ENCODE measurements around the gene ZMYND10. TPM values are rescaled to one million over a fixed set of nuclear protein-coding genes. Genes with fewer than 3 reads are reported as not detected.

ZMYND10 gene
- total and polyA plus RNA-seq, 9 of the 15 experiments (the other 6 are each of a cell fraction or from before 2014, with no cell fraction given) = 0.20 to 2.8 (median 0.70) TPM

GRCh38 chr3:50337175-50337861 lies 8.2 kb downstream of the ZMYND10 start (continued):
- TF ChIP-seq ZNF512 (tag; IDR thresholded peaks at IDR 0.05) = no peak
- TF ChIP-seq ZNF764 (CRISPR knock-in tag; IDR thresholded peaks at IDR 0.05; ENCODE audit: low read depth) = no peak
- TF ChIP-seq KHSRP (IDR thresholded peaks at IDR 0.05) = no peak
- peak; percentile 68; the same call in 1 of the 2 replicates for TF ChIP-seq TFAP4 (CRISPR knock-in tag; IDR thresholded peaks at IDR 0.05; ENCODE audit: borderline replicate concordance)
- TF ChIP-seq LARP7 (IDR thresholded peaks at IDR 0.05) = no peak; the same call in 1 of the 2 replicates
- no peak for TF ChIP-seq ZZZ3 (IDR thresholded peaks at IDR 0.05)
- TF ChIP-seq, protein P1, sequence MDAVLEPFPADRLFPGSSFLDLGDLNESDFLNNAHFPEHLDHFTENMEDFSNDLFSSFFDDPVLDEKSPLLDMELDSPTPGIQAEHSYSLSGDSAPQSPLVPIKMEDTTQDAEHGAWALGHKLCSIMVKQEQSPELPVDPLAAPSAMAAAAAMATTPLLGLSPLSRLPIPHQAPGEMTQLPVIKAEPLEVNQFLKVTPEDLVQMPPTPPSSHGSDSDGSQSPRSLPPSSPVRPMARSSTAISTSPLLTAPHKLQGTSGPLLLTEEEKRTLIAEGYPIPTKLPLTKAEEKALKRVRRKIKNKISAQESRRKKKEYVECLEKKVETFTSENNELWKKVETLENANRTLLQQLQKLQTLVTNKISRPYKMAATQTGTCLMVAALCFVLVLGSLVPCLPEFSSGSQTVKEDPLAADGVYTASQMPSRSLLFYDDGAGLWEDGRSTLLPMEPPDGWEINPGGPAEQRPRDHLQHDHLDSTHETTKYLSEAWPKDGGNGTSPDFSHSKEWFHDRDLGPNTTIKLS (IDR thresholded peaks at IDR 0.05; ENCODE audit: borderline replicate concordance, low read depth) = peak; percentile 82; the same call in 1 of the 2 replicates
- TF ChIP-seq CXXC5 (CRISPR knock-in tag; IDR thresholded peaks at IDR 0.05) = peak; percentile 95
- no peak for TF ChIP-seq SREBF2 (CRISPR knock-in tag; IDR thresholded peaks at IDR 0.05)
- peak; percentile 43 for TF ChIP-seq TBP (optimal IDR thresholded peaks at IDR 0.05; ENCODE audit: low read depth, low read length)
- TF ChIP-seq, protein P2, sequence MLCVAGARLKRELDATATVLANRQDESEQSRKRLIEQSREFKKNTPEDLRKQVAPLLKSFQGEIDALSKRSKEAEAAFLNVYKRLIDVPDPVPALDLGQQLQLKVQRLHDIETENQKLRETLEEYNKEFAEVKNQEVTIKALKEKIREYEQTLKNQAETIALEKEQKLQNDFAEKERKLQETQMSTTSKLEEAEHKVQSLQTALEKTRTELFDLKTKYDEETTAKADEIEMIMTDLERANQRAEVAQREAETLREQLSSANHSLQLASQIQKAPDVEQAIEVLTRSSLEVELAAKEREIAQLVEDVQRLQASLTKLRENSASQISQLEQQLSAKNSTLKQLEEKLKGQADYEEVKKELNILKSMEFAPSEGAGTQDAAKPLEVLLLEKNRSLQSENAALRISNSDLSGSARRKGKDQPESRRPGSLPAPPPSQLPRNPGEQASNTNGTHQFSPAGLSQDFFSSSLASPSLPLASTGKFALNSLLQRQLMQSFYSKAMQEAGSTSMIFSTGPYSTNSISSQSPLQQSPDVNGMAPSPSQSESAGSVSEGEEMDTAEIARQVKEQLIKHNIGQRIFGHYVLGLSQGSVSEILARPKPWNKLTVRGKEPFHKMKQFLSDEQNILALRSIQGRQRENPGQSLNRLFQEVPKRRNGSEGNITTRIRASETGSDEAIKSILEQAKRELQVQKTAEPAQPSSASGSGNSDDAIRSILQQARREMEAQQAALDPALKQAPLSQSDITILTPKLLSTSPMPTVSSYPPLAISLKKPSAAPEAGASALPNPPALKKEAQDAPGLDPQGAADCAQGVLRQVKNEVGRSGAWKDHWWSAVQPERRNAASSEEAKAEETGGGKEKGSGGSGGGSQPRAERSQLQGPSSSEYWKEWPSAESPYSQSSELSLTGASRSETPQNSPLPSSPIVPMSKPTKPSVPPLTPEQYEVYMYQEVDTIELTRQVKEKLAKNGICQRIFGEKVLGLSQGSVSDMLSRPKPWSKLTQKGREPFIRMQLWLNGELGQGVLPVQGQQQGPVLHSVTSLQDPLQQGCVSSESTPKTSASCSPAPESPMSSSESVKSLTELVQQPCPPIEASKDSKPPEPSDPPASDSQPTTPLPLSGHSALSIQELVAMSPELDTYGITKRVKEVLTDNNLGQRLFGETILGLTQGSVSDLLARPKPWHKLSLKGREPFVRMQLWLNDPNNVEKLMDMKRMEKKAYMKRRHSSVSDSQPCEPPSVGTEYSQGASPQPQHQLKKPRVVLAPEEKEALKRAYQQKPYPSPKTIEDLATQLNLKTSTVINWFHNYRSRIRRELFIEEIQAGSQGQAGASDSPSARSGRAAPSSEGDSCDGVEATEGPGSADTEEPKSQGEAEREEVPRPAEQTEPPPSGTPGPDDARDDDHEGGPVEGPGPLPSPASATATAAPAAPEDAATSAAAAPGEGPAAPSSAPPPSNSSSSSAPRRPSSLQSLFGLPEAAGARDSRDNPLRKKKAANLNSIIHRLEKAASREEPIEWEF (CRISPR knock-in tag; IDR thresholded peaks at IDR 0.05) = no peak
- no peak for TF ChIP-seq TAF15 (IDR thresholded peaks at IDR 0.05; ENCODE audit: low read depth, low read length)
- TF ChIP-seq SIRT6 (IDR thresholded peaks at IDR 0.05; ENCODE audit: low read depth, low read length) = no peak
- TF ChIP-seq KAT7 (CRISPR knock-in tag; IDR thresholded peaks at IDR 0.05; ENCODE audit: borderline replicate concordance) = no peak; the same call in 1 of the 2 replicates
- TF ChIP-seq DMBX1 (CRISPR knock-in tag; IDR thresholded peaks at IDR 0.05; ENCODE audit: borderline replicate concordance) = no peak
- TF ChIP-seq E2F1 (CRISPR knock-in tag; IDR thresholded peaks at IDR 0.05) = peak; percentile 77; the same call in 1 of the 2 replicates

All from K562 (cell line).